Femur (tissue), 1 donor: ENCODE results near the gene RBBP8NL.
"Not testable (repeated sequence)": the region's sequence is repeated elsewhere in the genome, so short reads cannot be mapped to it uniquely, and the experiment has no call there.

Source experiments
- DNase-seq: peaks from one replicate; pipeline ENCODE4 v3.0.0-alpha.2; 2017

The RBBP8NL gene

GRCh38 chr20:62441987-62442539 is 14.7 kb upstream of the RBBP8NL start:
- no peak for DNase-seq

- DNase-seq, result no peak
Measured at GRCh38 chr20:62439218-62439617, 11.9 kb upstream of the RBBP8NL start.

- DNase-seq, result peak; percentile 55
Measured at GRCh38 chr20:62437927-62438326, 10.6 kb upstream of the RBBP8NL start.

GRCh38 chr20:62437496-62437895 is 10.2 kb upstream of the RBBP8NL start:
- no peak for DNase-seq

GRCh38 chr20:62436692-62437091 is 9.4 kb upstream of the RBBP8NL start:
- no peak for DNase-seq

- no peak for DNase-seq
Measured at GRCh38 chr20:62433658-62434497, 6.5 kb upstream of the RBBP8NL start.

- DNase-seq, result no peak
Measured at GRCh38 chr20:62430866-62431447, 3.6 kb upstream of the RBBP8NL start.

GRCh38 chr20:62430311-62430853 is 3.0 kb upstream of the RBBP8NL start:
- DNase-seq, result no peak

- no peak for DNase-seq
Measured at GRCh38 chr20:62429455-62430310, 2.3 kb upstream of the RBBP8NL start.

GRCh38 chr20:62428396-62429295 is 1.3 kb upstream of the RBBP8NL start:
- DNase-seq, result no peak

- no peak for DNase-seq
Measured at GRCh38 chr20:62428002-62428372, 648 bp upstream of the RBBP8NL start.

GRCh38 chr20:62426699-62427131 is 624 bp downstream of the RBBP8NL start:
- DNase-seq, result no peak

GRCh38 chr20:62426059-62426348 is 1.3 kb downstream of the RBBP8NL start:
- not testable (repeated sequence) for DNase-seq

- no peak for DNase-seq
Measured at GRCh38 chr20:62425281-62426058, 1.9 kb downstream of the RBBP8NL start.

- no peak for DNase-seq
Measured at GRCh38 chr20:62424249-62425107, 2.9 kb downstream of the RBBP8NL start.

- no peak for DNase-seq
Measured at GRCh38 chr20:62423326-62423706, 4.0 kb downstream of the RBBP8NL start.

- no peak for DNase-seq
Measured at GRCh38 chr20:62422636-62423325, 4.6 kb downstream of the RBBP8NL start.

GRCh38 chr20:62421716-62421990 is 5.7 kb downstream of the RBBP8NL start:
- no peak for DNase-seq

GRCh38 chr20:62420846-62421715 is 6.3 kb downstream of the RBBP8NL start:
- DNase-seq, result no peak
